Activated CD8-positive, alpha-beta memory T cell treated with anti-CD3 and anti-CD28 coated beads for 48 hours (primary cell): Measurements from ENCODE around the gene SLC2A6.

Experiments used
- DNase-seq, 3 experiments: peaks; one replicate each; pipeline ENCODE4 v3.0.0-alpha.2; 2020; ENCODE audit warnings: low read depth in 2 of 3, low spot score in 2 of 3

SLC2A6 gene

GRCh38 chr9:133440874-133441273 is 38.0 kb downstream of the SLC2A6 start:
- DNase-seq: no peak

DNA sequence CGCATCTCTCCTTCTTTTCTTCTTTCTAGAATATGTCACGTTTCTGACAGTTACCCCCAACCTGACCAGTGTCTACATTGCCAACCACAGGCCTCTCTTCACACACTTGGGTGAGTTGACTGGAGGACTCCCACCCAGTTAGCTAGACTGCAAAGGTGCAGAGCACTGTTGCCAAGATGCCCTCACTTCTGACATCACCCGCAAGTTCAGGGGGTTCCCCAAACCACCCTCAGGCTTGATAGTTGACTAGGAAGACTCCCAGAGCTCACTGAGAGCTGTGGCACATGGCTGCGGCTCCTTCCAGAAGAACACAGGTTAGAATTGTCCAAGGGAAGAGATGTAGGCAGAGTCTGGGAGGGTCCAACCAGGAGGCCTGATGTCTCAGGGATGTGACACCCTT is 39.6 kb downstream of the SLC2A6 start:
- DNase-seq: no peak

- no peak for DNase-seq
Observed at GRCh38 chr9:133437753-133438531, 41.0 kb downstream of the SLC2A6 start.

DNA sequence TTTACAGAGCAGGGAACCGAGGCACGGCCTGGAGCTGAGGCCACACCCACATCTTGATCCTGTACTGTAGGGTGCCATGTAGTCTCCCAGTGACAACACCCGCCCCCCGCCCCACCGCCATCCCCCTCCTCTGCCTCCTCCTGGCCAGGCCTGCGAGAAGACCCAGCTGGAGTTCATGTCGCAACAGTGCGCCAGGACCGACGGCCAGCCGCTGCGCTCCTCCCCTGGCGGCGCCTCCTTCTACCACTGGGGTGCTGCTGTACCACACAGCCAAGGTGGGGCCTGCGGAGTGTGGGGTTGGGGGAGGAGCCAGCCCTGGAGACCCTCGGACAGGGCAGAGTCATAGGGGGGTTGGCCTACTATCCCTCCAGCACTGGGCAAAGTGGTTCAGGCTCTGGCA is 42.2 kb downstream of the SLC2A6 start:
- no peak for DNase-seq

- DNase-seq: no peak
Observed at GRCh38 chr9:133433351-133433843, 45.5 kb downstream of the SLC2A6 start.

- no peak for DNase-seq
Observed at GRCh38 chr9:133430244-133430643, 48.7 kb downstream of the SLC2A6 start.

DNA sequence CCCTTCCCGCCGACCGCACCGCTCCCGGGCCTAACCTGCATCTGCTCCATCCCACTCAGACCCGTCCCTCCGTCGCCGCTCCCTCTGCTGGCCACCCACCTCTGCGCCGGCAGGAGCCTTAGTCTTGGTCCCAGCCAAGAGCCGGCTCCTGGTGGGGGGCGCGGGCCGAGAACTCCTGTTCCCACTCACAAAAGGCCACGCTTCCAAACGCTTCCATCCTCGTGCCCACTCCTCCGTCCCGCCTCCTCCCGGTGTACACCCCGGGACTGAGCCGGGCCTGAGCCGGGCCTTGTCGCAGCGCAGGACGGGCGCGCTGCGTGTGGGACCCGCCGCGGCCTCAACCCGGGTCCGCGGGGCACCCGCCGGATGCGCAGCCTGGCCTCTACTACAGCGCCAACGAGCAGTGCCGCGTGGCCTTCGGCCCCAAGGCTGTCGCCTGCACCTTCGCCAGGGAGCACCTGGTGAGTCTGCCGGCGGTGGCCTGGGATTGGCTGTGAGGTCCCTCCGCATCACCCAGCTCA is 49.2 kb downstream of the SLC2A6 start:
- DNase-seq: no peak

DNA sequence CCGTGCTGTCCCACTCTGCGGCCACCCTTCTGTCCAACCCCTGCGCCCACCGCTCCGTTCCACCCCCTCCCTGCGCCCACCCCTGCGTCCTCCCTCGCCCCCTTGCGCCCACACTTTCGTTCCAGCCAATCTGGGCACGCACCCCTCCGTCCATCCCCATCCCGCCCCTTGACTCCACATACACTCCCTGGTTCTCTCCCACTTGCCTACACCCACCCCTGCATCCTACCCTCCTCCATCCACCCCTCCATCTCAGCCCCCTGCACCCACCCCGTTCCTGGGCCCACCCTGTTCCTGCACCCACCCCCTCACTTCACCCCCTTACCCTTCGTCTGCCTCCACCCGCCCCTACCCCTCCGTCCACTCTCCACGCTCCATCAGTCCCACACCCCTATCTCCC is 49.7 kb downstream of the SLC2A6 start:
- no peak for DNase-seq

- no peak for DNase-seq
Observed at GRCh38 chr9:133428617-133429101, 50.2 kb downstream of the SLC2A6 start.

DNA sequence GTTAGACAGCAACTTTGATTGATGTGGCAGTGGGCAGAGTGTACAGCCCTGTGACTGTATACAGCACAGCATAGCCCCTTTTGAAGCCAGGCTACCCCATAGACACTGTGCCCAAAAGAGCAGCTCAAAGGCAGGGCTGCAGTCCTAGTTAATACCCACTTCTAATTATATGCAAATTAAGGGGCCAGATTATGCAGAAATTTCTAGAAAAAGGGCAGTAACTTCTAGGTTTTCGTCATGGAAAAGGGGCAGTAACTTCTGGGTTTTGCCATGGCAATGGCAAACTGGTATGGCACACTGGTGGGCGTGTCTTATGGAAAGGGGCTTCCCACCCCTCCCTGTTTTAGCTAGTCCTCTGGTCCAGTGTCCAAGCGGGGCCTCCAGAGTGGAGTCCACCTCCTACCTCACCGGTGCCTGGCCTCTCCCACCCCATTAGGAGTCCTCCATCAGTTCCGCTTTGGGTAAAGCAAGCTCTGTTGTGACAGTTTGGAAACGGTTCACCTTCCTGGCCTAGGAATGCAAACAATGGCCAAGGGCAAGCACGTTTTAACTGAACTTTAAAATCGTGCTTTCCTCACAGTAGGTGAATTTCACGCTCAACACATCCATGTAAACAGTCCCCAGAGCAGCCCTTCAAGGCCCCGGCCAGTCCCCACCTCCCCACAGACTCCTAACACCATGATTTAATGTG is 51.1 kb downstream of the SLC2A6 start:
- no peak for DNase-seq

DNA sequence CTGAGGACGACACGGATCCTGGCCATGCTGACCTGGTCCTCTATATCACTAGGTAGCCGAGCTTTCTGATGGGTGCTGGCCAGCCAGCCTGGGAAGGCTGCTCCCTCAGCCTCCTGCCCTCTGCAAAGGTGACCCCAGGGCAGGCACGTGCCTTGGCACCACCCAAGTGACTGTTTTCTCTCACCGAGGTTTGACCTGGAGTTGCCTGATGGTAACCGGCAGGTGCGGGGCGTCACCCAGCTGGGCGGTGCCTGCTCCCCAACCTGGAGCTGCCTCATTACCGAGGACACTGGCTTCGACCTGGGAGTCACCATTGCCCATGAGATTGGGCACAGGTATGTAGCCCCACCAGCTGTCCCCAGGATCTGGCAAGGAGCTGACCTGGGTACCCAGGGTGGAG is 52.9 kb downstream of the SLC2A6 start:
- no peak for DNase-seq

DNA sequence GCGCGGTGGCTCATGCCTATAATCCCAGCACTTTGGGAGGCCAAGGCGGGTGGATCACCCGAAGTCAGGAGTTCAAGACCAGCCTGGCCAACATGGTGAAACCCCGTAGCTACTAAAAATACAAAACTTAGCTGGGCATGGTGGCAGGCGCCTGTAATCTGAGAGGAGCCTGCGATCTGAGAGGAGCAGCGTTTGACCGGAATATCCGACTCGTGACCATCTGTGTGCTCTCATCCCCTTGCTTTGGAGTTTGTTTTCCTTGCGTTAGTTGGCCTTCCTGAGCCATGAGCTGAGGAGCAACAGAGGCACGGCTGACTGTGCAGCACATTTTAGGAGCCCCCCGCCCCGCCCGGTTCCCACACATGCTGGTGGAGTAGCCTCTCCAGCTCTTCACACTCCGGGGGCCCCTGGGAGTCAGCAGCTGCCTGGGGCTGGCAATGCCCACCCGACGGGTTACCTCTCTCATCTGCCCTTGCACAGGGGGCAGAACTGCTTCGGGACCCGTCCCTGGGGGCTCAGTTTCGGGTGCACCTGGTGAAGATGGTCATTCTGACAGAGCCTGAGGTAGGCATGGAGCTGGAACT is 53.8 kb downstream of the SLC2A6 start:
- no peak for DNase-seq

- DNase-seq: no peak
Observed at GRCh38 chr9:133424187-133424586, 54.7 kb downstream of the SLC2A6 start.

GRCh38 chr9:133423216-133423615 is 55.7 kb downstream of the SLC2A6 start:
- DNase-seq: no peak

GRCh38 chr9:133421615-133422542 is 57.0 kb downstream of the SLC2A6 start, which contains the start of gene ADAMTS13:
TSS of gene ADAMTS13 (plus strand) at chr9:133422367. CDS start at chr9:133422444, 77 bp downstream.
- peak in 1 of 3 experiments; percentile 33 for DNase-seq
